Vagina (tissue), 2 donors: Measurements from ENCODE around the gene COL27A1.

ENCODE experiments used
- CTCF ChIP-seq, 3 experiments: fragments of 450-650 bp in 2 of 3; fragments of 200-600 bp in 1 of 3; sonication (generic) in 1 of 3; IDR thresholded peaks; one replicate each; pipeline ENCODE4 v1.5.1; 2017 to 2019; ENCODE audit warnings: antibody characterized with exemption in 3 of 3, mild to moderate bottlenecking in 2 of 3, moderate library complexity in 2 of 3
- POLR2A ChIP-seq, 2 donors: fragments of 450-650 bp; IDR thresholded peaks; one replicate each; pipeline ENCODE4 v1.6.1; 2017; ENCODE audit warnings: antibody characterized with exemption in 2 of 2, mild to moderate bottlenecking in 2 of 2, moderate library complexity in 2 of 2

GRCh38 chr9:114122136-114123027, 33.0 kb upstream of the COL27A1 start:
- no peak for TF ChIP-seq CTCF (IDR thresholded peaks at IDR 0.05)
- TF ChIP-seq POLR2A (IDR thresholded peaks at IDR 0.05) = no peak
